Neuronal stem cell (in vitro differentiated cells): Measurements from ENCODE around the gene GATAD1.
"Not testable (repeated sequence)": the region's sequence is repeated elsewhere in the genome, so short reads cannot be mapped to it uniquely, and the experiment has no call there.

Source experiments
- DNase-seq: peaks from one replicate; pipeline ENCODE4 v3.0.0-alpha.2; 2013; ENCODE audit warnings: low spot score
- H2AFZ ChIP-seq: one replicate; pipeline ENCODE4 v1.6.1; 2013; ENCODE audit warnings: mild to moderate bottlenecking, low read length, inconsistent platforms
- H2AK5ac ChIP-seq: 2 replicates; pipeline ENCODE4 v1.6.1; 2013; ENCODE audit warnings: low read depth, mild to moderate bottlenecking, inconsistent platforms, low read length, moderate library complexity, mixed read lengths
- H2BK120ac ChIP-seq: 2 replicates; pipeline ENCODE4 v1.6.1; 2013; ENCODE audit warnings: low read depth, mild to moderate bottlenecking, inconsistent platforms, low read length, moderate library complexity, mixed read lengths
- H2BK12ac ChIP-seq: one replicate; pipeline ENCODE4 v1.6.1; 2013; ENCODE audit warnings: low read length, inconsistent platforms
- H2BK15ac ChIP-seq: 2 replicates; pipeline ENCODE4 v1.6.1; 2013; ENCODE audit warnings: mild to moderate bottlenecking, low read length, inconsistent platforms, mixed read lengths
- H2BK5ac ChIP-seq: one replicate; pipeline ENCODE4 v1.6.1; 2013; ENCODE audit warnings: inconsistent platforms, mild to moderate bottlenecking, low read length, moderate library complexity
- H3K14ac ChIP-seq: one replicate; pipeline ENCODE4 v1.6.1; 2013; ENCODE audit warnings: low read length, inconsistent platforms
- H3K18ac ChIP-seq: 2 replicates; pipeline ENCODE4 v1.6.1; 2013; ENCODE audit warnings: low read length, inconsistent platforms
- H3K23ac ChIP-seq: 2 replicates; pipeline ENCODE4 v1.6.1; 2013; ENCODE audit warnings: low read depth, mild to moderate bottlenecking, mixed read lengths, low read length, inconsistent platforms; ENCODE audit not compliant: poor library complexity
- H3K27ac ChIP-seq: replicated peaks from 3 replicates; pipeline ENCODE4 v1.5.1; 2013; ENCODE audit warnings: low read length, inconsistent platforms
- H3K27me3 ChIP-seq, 3 experiments: 2 replicates each; pipeline ENCODE4 v1.6.1; 2013; ENCODE audit warnings: low read length in 3 of 3, mild to moderate bottlenecking in 2 of 3, inconsistent platforms in 1 of 3, low read depth in 1 of 3, mixed read lengths in 1 of 3, moderate library complexity in 1 of 3; ENCODE audit not compliant: control insufficient read depth in 3 of 3, insufficient read depth in 3 of 3
- H3K36me3 ChIP-seq, 2 donors: replicated peaks in 1 of 2; 2 replicates each; pipeline ENCODE4 v1.6.1; 2013; ENCODE audit warnings: low read length in 2 of 2; ENCODE audit not compliant: control insufficient read depth in 2 of 2, insufficient read depth in 2 of 2
- H3K4ac ChIP-seq: 2 replicates; pipeline ENCODE4 v1.6.1; 2013; ENCODE audit warnings: inconsistent platforms, mild to moderate bottlenecking, low read length, moderate library complexity
- H3K4me1 ChIP-seq, 2 donors: 1 replicate in 1 of 2; 2 replicates in 1 of 2; pipeline ENCODE4 v1.6.1; 2013; ENCODE audit warnings: low read length in 2 of 2, low read depth in 1 of 2; ENCODE audit not compliant: control insufficient read depth in 2 of 2, insufficient read depth in 1 of 2
- H3K4me2 ChIP-seq: one replicate; pipeline ENCODE4 v1.6.1; 2013; ENCODE audit warnings: mild to moderate bottlenecking, low read length, inconsistent platforms; ENCODE audit not compliant: insufficient read depth, poor library complexity, severe bottlenecking
- H3K4me3 ChIP-seq, 2 donors: 2 replicates each; pipeline ENCODE4 v1.5.1; 2013; ENCODE audit warnings: low read length in 2 of 2, mild to moderate bottlenecking in 2 of 2, inconsistent platforms in 1 of 2, moderate library complexity in 1 of 2
- H3K79me1 ChIP-seq: one replicate; pipeline ENCODE4 v1.6.1; 2013; ENCODE audit warnings: low read depth, mild to moderate bottlenecking, inconsistent platforms, low read length, moderate library complexity
- H3K9ac ChIP-seq: one replicate; pipeline ENCODE4 v1.6.1; 2013; ENCODE audit warnings: mild to moderate bottlenecking, low read depth, low read length, inconsistent platforms; ENCODE audit not compliant: poor library complexity
- H3K9me3 ChIP-seq, 2 donors: replicated peaks in 1 of 2; 2 replicates each; pipeline versions ENCODE3 to v1.6.1; 2013; ENCODE audit warnings: low read length in 2 of 2, mild to moderate bottlenecking in 2 of 2, inconsistent platforms in 1 of 2, low read depth in 1 of 2, mixed read lengths in 1 of 2, moderate library complexity in 1 of 2; ENCODE audit not compliant: control insufficient read depth in 2 of 2, insufficient read depth in 1 of 2
- H4K8ac ChIP-seq: one replicate; pipeline ENCODE4 v1.6.1; 2013; ENCODE audit warnings: low read depth, mild to moderate bottlenecking, inconsistent platforms, low read length, moderate library complexity
- H4K91ac ChIP-seq: one replicate; pipeline ENCODE4 v1.6.1; 2013; ENCODE audit warnings: low read length, low read depth, mild to moderate bottlenecking, inconsistent platforms; ENCODE audit not compliant: poor library complexity
- WGBS, 2 donors: extraction: QIAGEN DNeasy Blood & Tissue Kit; methylation state at CpG; one replicate each; pipeline ENCODE4 v1.1.7; 2013; ENCODE audit warnings: missing lambda C conversion rate in 2 of 2, mixed read lengths in 1 of 2; ENCODE audit not compliant: insufficient read length in 2 of 2, insufficient replicate concordance in 1 of 2; ENCODE audit errors: extremely low coverage in 2 of 2; 5-methylcytosine and 5-hydroxymethylcytosine counted together

The GATAD1 gene

DNA sequence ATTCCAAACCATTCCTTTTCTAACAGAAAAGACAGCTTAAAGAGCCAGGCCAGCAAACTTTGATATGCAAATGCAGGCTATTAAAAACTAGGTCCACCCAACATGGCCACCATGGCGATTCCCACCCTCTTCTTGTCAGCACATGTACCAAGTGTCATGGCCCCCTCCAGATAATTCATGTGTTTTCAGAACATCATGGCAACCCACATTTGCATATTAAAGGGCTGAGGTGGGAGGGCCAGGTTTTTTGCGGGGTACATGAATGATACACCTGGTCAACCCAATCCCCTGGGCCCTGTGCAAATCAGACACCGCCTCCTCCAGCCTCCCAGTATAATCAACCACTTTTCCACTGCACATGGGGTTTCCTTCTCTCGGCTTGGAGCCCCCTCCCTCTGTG lies 31.4 kb downstream of the GATAD1 start:
- Histone ChIP-seq H4K8ac (no peak overlapping the region), H2AK5ac (no peak overlapping the region), H2BK12ac (no peak overlapping the region), H3K4me2 (no peak overlapping the region), H3K4ac (no peak overlapping the region), H3K9me3 (no peaks in the 10 kb centered on the region), H2BK15ac (no peak overlapping the region), H3K4me1 (no peaks in the 10 kb centered on the region), H2AFZ (no peak overlapping the region), H3K23ac (no peak overlapping the region), H2BK5ac (no peak overlapping the region), H3K14ac (no peak overlapping the region), H3K9ac (no peak overlapping the region), H3K4me3 (no peak overlapping the region), H3K27me3 (no peaks in the 10 kb centered on the region), H3K79me1 (no peaks in the 10 kb centered on the region), H4K91ac (no peak overlapping the region), H2BK120ac (no peak overlapping the region), H3K36me3 (no peaks in the 10 kb centered on the region), H3K18ac (no peak overlapping the region), H3K27ac (no peak overlapping the region)
- DNase-seq, result no peak
- no CpG with 5 or more reads among the region's 4 CpGs for WGBS, 2 donors

DNA sequence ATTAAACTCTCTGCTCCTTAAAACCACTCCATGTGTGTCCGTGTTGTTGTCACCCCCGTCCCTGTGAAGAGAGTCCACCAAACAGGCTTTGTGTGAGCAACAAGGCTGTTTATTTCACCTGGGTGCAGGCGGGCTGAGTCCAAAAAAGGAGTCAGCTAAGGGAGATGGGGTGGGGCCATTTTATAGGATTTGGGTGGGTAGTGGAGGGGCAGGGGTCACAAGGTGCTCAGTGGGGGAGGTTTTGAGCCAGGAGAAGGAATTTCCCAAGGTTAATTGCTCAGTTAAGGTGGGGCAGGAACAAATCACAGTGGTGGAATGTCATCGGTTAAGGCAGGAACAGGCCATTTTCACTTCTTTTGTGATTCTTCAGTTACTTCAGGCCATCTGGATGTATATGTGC lies 31.9 kb downstream of the GATAD1 start:
- H4K91ac ChIP-seq, H3K4me2 ChIP-seq, H3K36me3 ChIP-seq, H3K79me1 ChIP-seq, H3K4me3 ChIP-seq, H3K9ac ChIP-seq, H3K27ac ChIP-seq, H2BK15ac ChIP-seq, H3K4ac ChIP-seq, H3K9me3 ChIP-seq, H3K4me1 ChIP-seq, H2BK120ac ChIP-seq, H3K27me3 ChIP-seq, H3K23ac ChIP-seq, H3K18ac ChIP-seq, H2BK5ac ChIP-seq, H3K14ac ChIP-seq, H2AK5ac ChIP-seq, DNase-seq, H2BK12ac ChIP-seq, H2AFZ ChIP-seq, H4K8ac ChIP-seq: not testable (repeated sequence)
- WGBS, 2 donors, result no CpG with 5 or more reads among the region's 4 CpGs

DNA sequence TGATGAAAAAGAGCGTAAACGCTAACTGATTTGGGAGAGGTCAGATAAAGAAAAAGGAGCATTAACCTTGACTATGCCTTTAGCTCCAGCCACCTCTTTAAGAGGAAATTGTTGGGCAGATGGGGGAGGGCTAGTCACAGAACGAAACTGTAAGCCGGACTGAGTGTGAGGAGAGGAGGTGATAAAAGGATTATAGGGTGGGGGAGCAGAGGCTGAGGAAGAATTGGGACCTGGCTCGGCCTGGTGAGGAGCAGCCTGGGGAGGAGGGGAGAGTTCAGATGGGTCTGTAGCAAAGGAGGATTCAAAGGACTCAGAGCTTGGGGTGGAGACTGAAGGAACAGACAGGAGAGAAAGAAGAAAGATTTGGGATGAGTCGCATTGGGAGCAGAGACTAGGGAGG lies 36.3 kb downstream of the GATAD1 start:
- not testable (repeated sequence) for H3K4ac ChIP-seq, H2BK15ac ChIP-seq, H3K4me3 ChIP-seq, H3K27ac ChIP-seq, H3K9me3 ChIP-seq, H3K4me2 ChIP-seq, H2AFZ ChIP-seq, H2BK5ac ChIP-seq, H3K18ac ChIP-seq, DNase-seq, H3K23ac ChIP-seq, H3K4me1 ChIP-seq, H3K27me3 ChIP-seq, H3K9ac ChIP-seq, H2BK120ac ChIP-seq, H2AK5ac ChIP-seq, H2BK12ac ChIP-seq, H4K8ac ChIP-seq, H4K91ac ChIP-seq, H3K79me1 ChIP-seq, H3K14ac ChIP-seq
- peaks cover 6 to 36% of the 10 kb centered on the region in 2 donors for H3K36me3 ChIP-seq
- WGBS, 2 donors, result no CpG with 5 or more reads among the region's 6 CpGs

DNA sequence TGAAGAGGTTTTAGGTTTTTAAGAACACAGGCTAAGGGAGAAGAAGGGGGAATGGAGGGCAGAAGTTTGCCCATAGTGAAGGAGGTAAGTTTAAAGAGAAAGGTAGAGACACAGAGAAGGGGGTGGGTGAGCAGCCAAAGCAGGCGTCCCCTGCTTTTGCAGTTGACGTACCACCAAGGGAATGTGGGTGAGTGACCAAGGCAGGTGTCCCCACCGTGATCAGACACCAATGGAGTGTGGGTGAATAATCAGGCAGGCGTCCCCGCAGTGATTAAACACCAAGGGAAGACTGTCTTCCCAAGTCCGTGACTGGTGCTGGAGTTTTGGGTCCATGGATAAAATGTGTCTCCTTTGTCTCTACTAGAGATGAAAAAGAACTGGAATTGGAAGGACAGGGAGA lies 36.9 kb downstream of the GATAD1 start:
- not testable (repeated sequence) for H4K8ac ChIP-seq, H2AFZ ChIP-seq, H3K4me3 ChIP-seq, H3K9ac ChIP-seq, H2BK12ac ChIP-seq, H3K18ac ChIP-seq, H3K4ac ChIP-seq, H3K27me3 ChIP-seq, H3K79me1 ChIP-seq, H2AK5ac ChIP-seq, H3K23ac ChIP-seq, H3K4me1 ChIP-seq, H2BK5ac ChIP-seq, H2BK15ac ChIP-seq, DNase-seq, H3K9me3 ChIP-seq, H3K4me2 ChIP-seq, H3K14ac ChIP-seq, H4K91ac ChIP-seq, H3K27ac ChIP-seq, H2BK120ac ChIP-seq
- peaks cover 7 to 42% of the 10 kb centered on the region in 2 donors for H3K36me3 ChIP-seq
- WGBS, 2 donors, result no CpG with 5 or more reads among the region's 6 CpGs
